K562 (cell line): ENCODE results near the gene HSD17B1. TPM values are rescaled to one million over a fixed set of nuclear protein-coding genes. Genes with fewer than 3 reads are reported as not detected.

ENCODE experiments used
- BRD9 ChIP-seq: fragments of 450-650 bp; IDR thresholded peaks from 2 replicates; pipeline ENCODE4 v1.6.1; 2018; ENCODE audit warnings: low read depth; ENCODE audit not compliant: partially characterized antibody
- CCAR2 ChIP-seq: fragments of 200-400 bp; formaldehyde crosslinking; IDR thresholded peaks from 2 replicates; pipeline ENCODE4 v1.6.1; 2017; ENCODE audit warnings: mild to moderate bottlenecking, low read depth, low read length
- CTCFL ChIP-seq: IDR thresholded peaks from 2 replicates; pipeline ENCODE4 v1.6.1; 2011; ENCODE audit warnings: borderline replicate concordance, low read depth, mild to moderate bottlenecking, moderate library complexity, low read length; ENCODE audit not compliant: insufficient read depth, poor library complexity, severe bottlenecking
- E2F8 ChIP-seq: fragments of 450-650 bp; IDR thresholded peaks from 2 replicates; pipeline ENCODE4 v1.7.1; 2018; ENCODE audit warnings: mild to moderate bottlenecking, low read depth; ENCODE audit not compliant: partially characterized antibody
- GTF3C2 ChIP-seq: IDR thresholded peaks from 3 replicates; pipeline ENCODE4 v1.6.1; 2011; ENCODE audit warnings: borderline replicate concordance, mild to moderate bottlenecking, moderate library complexity; ENCODE audit not compliant: insufficient read length; ENCODE audit errors: extremely low read depth
- HDAC3 ChIP-seq: fragments of 450-650 bp; IDR thresholded peaks from 2 replicates; pipeline ENCODE4 v1.6.1; 2018; ENCODE audit warnings: borderline replicate concordance, mild to moderate bottlenecking, moderate library complexity; ENCODE audit not compliant: partially characterized antibody
- HINFP ChIP-seq: fragments of 450-650 bp; conservative IDR thresholded peaks from 2 replicates; pipeline ENCODE4 v1.6.1; 2016; ENCODE audit warnings: missing genetic modification characterization, low read depth, mild to moderate bottlenecking, control low read depth, missing compliant biosample characterization
- MXI1 ChIP-seq: IDR thresholded peaks from 2 replicates; pipeline ENCODE4 v1.6.1; 2011; ENCODE audit warnings: low read depth, mild to moderate bottlenecking, improper control_type of control experiment, low read length
- PML ChIP-seq: IDR thresholded peaks from 2 replicates; pipeline ENCODE4 v1.6.1; 2012; ENCODE audit warnings: low read length, inconsistent platforms
- RFX1 ChIP-seq: fragments of 450-650 bp; IDR thresholded peaks from 2 replicates; pipeline ENCODE4 v1.6.1; 2016; ENCODE audit warnings: mild to moderate bottlenecking, moderate library complexity
- RFX7 ChIP-seq: fragments of 250-450 bp; sonication (Bioruptor Pico); IDR thresholded peaks from 2 replicates; pipeline ENCODE4 v1.5.1; 2021; ENCODE audit warnings: mild to moderate bottlenecking
- ZFP30 ChIP-seq: fragments of 250-450 bp; sonication (Bioruptor Pico); IDR thresholded peaks from 2 replicates; pipeline ENCODE4 v1.8.0; 2022; ENCODE audit warnings: moderate library complexity, mild to moderate bottlenecking, inconsistent platforms, borderline replicate concordance
- ZKSCAN3 ChIP-seq: fragments of 250-450 bp; sonication (Bioruptor Pico); IDR thresholded peaks from 2 replicates; pipeline ENCODE4 v1.4.0; 2020
- ZNF277 ChIP-seq: fragments of 250-450 bp; sonication (Bioruptor Pico); IDR thresholded peaks from 2 replicates; pipeline ENCODE4 v1.8.0; 2022; ENCODE audit warnings: inconsistent platforms, mild to moderate bottlenecking, moderate library complexity, borderline replicate concordance
- ZNF75A ChIP-seq: fragments of 450-650 bp; formaldehyde crosslinking; IDR thresholded peaks from 2 replicates; pipeline ENCODE4 v1.4.0; 2020; ENCODE audit warnings: mild to moderate bottlenecking
- polyA plus RNA-seq, 8 experiments: library from polyadenylated mRNA; depleted of rRNA in 4 of 8; stranded (reverse) in 5 of 8; unstranded in 3 of 8; fragments of >200 nt; fragmentation: Nextera tagmentation in 2 of 8; fragmentation: Illumina TruSeq in 1 of 8; extraction: Ambion mirVana in 2 of 8; extraction: Trizol in 1 of 8; gene quantifications; 2 replicates each; pipeline versions ENCODE4 v1.2.1 to v1.2.3, GENCODE V29; 2011 to 2014; ENCODE audit warnings: inconsistent platforms in 1 of 8, missing spikeins in 1 of 8
- total RNA-seq, 7 experiments: library from RNA; depleted of rRNA in 6 of 7; stranded (reverse); fragments of >200 nt in 6 of 7; fragmentation: Illumina TruSeq in 2 of 7; extraction: Trizol in 2 of 7; gene quantifications; 2 replicates each; pipeline versions ENCODE4 v1.2.1 to v1.2.3, GENCODE V29; 2011 to 2021; ENCODE audit warnings: low replicate concordance in 1 of 7

HSD17B1 gene
- total and polyA plus RNA-seq, 9 of the 15 experiments (the other 6 are each of a cell fraction or from before 2014, with no cell fraction given) = 0.55 to 21.1 (median 3.6) TPM

GRCh38 chr17:42535155-42536047, 17.3 kb upstream of the HSD17B1 start (continued):
- TF ChIP-seq ZNF277 (CRISPR knock-in tag) = no peak
- no peak for TF ChIP-seq CCAR2
- TF ChIP-seq HINFP (tag) = peak; percentile 89
- TF ChIP-seq RFX1 = no peak; the same call in 1 of the 2 replicates
- no peak for TF ChIP-seq HDAC3
- 0 out of 2 replicates have a peak, but pooled peaks have one; percentile 53 for TF ChIP-seq ZFP30 (CRISPR knock-in tag)
- TF ChIP-seq CTCFL = no peak
- peak; percentile 81; the same call in 1 of the 2 replicates for TF ChIP-seq RFX7
- TF ChIP-seq GTF3C2 = no peak
- TF ChIP-seq PML = no peak
- peak; percentile 34; the same call in 1 of the 2 replicates for TF ChIP-seq ZNF75A (CRISPR knock-in tag)
- no peak for TF ChIP-seq MXI1
- peak; percentile 49 for TF ChIP-seq E2F8
- TF ChIP-seq ZKSCAN3 = peak; percentile 70
- peak; percentile 52 for TF ChIP-seq BRD9
